H1 (cell line): Measurements from ENCODE around the gene PAIP1. TPM values are rescaled to one million over a fixed set of nuclear protein-coding genes. Genes with fewer than 3 reads are reported as not detected.
"Not testable (repeated sequence)": the region's sequence is repeated elsewhere in the genome, so short reads cannot be mapped to it uniquely, and the experiment has no call there.

Experiments
- CTCF ChIA-PET: fragments of 300-600 bp; sonication (Branson Sonifier 250); formaldehyde crosslinking; loops from one replicate; lab custom pipeline; 2021; ENCODE audit not compliant: partially characterized antibody; lab: Charles Lee
- POLR2A ChIA-PET: fragments of 300-600 bp; sonication (Branson Sonifier 250); formaldehyde crosslinking; loops from one replicate; lab custom pipeline; 2021; ENCODE audit warnings: inconsistent platforms; ENCODE audit not compliant: partially characterized antibody; lab: Charles Lee
- DNase-seq, 2 experiments: peaks; one replicate each; pipeline versions ENCODE4 v3.0.0 to v3.0.0-alpha.2; 2010 to 2022; ENCODE audit warnings: low spot score in 2 of 2, low read depth in 1 of 2, mixed read lengths in 1 of 2
- FAIRE-seq: peaks from 2 replicates; lab custom pipeline; 2011; peaks lifted over from hg19 to GRCh38; lab: Jason Lieb, UNC
- H2AFZ ChIP-seq: 2 replicates; pipeline ENCODE4 v1.8.1; 2012; ENCODE audit warnings: low read length, inconsistent platforms
- H2AK5ac ChIP-seq: 2 replicates; pipeline ENCODE4 v1.6.1; 2013; ENCODE audit warnings: low read depth, low read length
- H2BK120ac ChIP-seq: replicated peaks from 2 replicates; pipeline ENCODE3; 2013; ENCODE audit warnings: low read depth, low read length, inconsistent platforms
- H2BK12ac ChIP-seq: 2 replicates; pipeline ENCODE4 v1.6.1; 2013; ENCODE audit warnings: low read depth, low read length
- H2BK15ac ChIP-seq: 2 replicates; pipeline ENCODE4 v1.6.1; 2013; ENCODE audit warnings: low read length
- H2BK20ac ChIP-seq: 2 replicates; pipeline ENCODE4 v1.6.1; 2013; ENCODE audit warnings: low read length
- H2BK5ac ChIP-seq: 2 replicates; pipeline ENCODE4 v1.6.1; 2013; ENCODE audit warnings: low read depth, low read length
- H3K14ac ChIP-seq: 2 replicates; pipeline ENCODE4 v1.6.1; 2013; ENCODE audit warnings: inconsistent platforms; ENCODE audit not compliant: insufficient read length
- H3K18ac ChIP-seq: 2 replicates; pipeline ENCODE4 v1.6.1; 2013; ENCODE audit warnings: low read length; ENCODE audit errors: extremely low read depth
- H3K23ac ChIP-seq: 2 replicates; pipeline ENCODE4 v1.6.1; 2013; ENCODE audit warnings: inconsistent platforms; ENCODE audit not compliant: insufficient read length
- H3K23me2 ChIP-seq: 2 replicates; pipeline ENCODE4 v1.6.1; 2013; ENCODE audit warnings: low read depth, low read length
- H3K27ac ChIP-seq: 2 replicates; pipeline ENCODE4 v1.6.1; 2011; ENCODE audit warnings: low read depth, low read length, inconsistent platforms
- H3K27me3 ChIP-seq, 4 experiments: replicated peaks in 1 of 4; 1 replicate in 1 of 4; 2 replicates in 3 of 4; pipeline versions ENCODE4 v1.6.1 to v1.8.1; 2011 to 2013; ENCODE audit warnings: low read length in 3 of 4, mild to moderate bottlenecking in 3 of 4, inconsistent platforms in 2 of 4, mixed read lengths in 2 of 4, moderate library complexity in 1 of 4; ENCODE audit not compliant: control insufficient read depth in 3 of 4, insufficient read depth in 3 of 4; ENCODE audit errors: extremely low read depth in 1 of 4
- H3K36me3 ChIP-seq, 4 experiments: 2 replicates each; pipeline versions ENCODE4 v1.6.1 to v1.8.1; 2011 to 2013; ENCODE audit warnings: mild to moderate bottlenecking in 4 of 4, low read length in 3 of 4, moderate library complexity in 2 of 4, control low read depth in 1 of 4, inconsistent platforms in 1 of 4; ENCODE audit not compliant: insufficient read depth in 4 of 4, control insufficient read depth in 2 of 4
- H3K4ac ChIP-seq: replicated peaks from 2 replicates; pipeline ENCODE3; 2013; ENCODE audit warnings: low read length, low read depth, mixed read lengths, inconsistent platforms; ENCODE audit not compliant: insufficient read length
- H3K4me1 ChIP-seq, 4 experiments: replicated peaks in 1 of 4; 1 replicate in 1 of 4; 2 replicates in 3 of 4; pipeline versions ENCODE4 v1.6.1 to v1.8.1; 2011 to 2013; ENCODE audit warnings: low read length in 3 of 4, inconsistent platforms in 2 of 4, mixed read lengths in 1 of 4; ENCODE audit not compliant: insufficient read depth in 4 of 4, control insufficient read depth in 3 of 4
- H3K4me2 ChIP-seq, 2 experiments: 2 replicates each; pipeline versions ENCODE4 v1.6.1 to v1.8.1; 2011 to 2013; ENCODE audit warnings: low read depth in 2 of 2, low read length in 2 of 2, control low read depth in 1 of 2, inconsistent platforms in 1 of 2, mild to moderate bottlenecking in 1 of 2; ENCODE audit not compliant: insufficient read depth in 1 of 2
- H3K4me3 ChIP-seq, 4 experiments: fragments of 200-600, 300-600 bp in 1 of 4; sonication (generic), shearing (Covaris generic), sonication (Bioruptor Twin) in 1 of 4; 2 replicates each; pipeline versions ENCODE4 v1.5.1 to v1.8.1; 2011 to 2016; ENCODE audit warnings: low read length in 4 of 4, low read depth in 3 of 4, control low read depth in 2 of 4, inconsistent platforms in 2 of 4, mild to moderate bottlenecking in 2 of 4, mixed read lengths in 1 of 4, moderate library complexity in 1 of 4; ENCODE audit not compliant: insufficient read depth in 2 of 4; ENCODE audit errors: extremely low read depth in 1 of 4
- H3K56ac ChIP-seq: replicated peaks from 2 replicates; pipeline ENCODE3; 2013; ENCODE audit warnings: low read depth, mild to moderate bottlenecking, mixed read lengths, low read length, inconsistent platforms; ENCODE audit not compliant: insufficient read length
- H3K79me1 ChIP-seq: 2 replicates; pipeline ENCODE4 v1.6.1; 2013; ENCODE audit warnings: low read depth, low read length, control low read depth
- H3K79me2 ChIP-seq, 2 experiments: 2 replicates each; pipeline versions ENCODE4 v1.6.1 to v1.8.1; 2012 to 2013; ENCODE audit warnings: low read length in 2 of 2, mild to moderate bottlenecking in 2 of 2, inconsistent platforms in 1 of 2; ENCODE audit not compliant: insufficient read depth in 2 of 2, control insufficient read depth in 1 of 2
- H3K9ac ChIP-seq, 4 experiments: replicated peaks in 1 of 4; 1 replicate in 1 of 4; 2 replicates in 3 of 4; pipeline versions ENCODE4 v1.6.1 to v1.8.1; 2011 to 2013; ENCODE audit warnings: low read depth in 3 of 4, low read length in 3 of 4, control low read depth in 2 of 4, mild to moderate bottlenecking in 2 of 4, moderate library complexity in 2 of 4, inconsistent platforms in 1 of 4; ENCODE audit errors: extremely low read depth in 1 of 4
- H3K9me3 ChIP-seq, 2 experiments: 2 replicates each; pipeline versions ENCODE4 v1.6.1 to v1.8.1; 2012 to 2013; ENCODE audit warnings: mild to moderate bottlenecking in 2 of 2, moderate library complexity in 2 of 2, control low read depth in 1 of 2, inconsistent platforms in 1 of 2, low read depth in 1 of 2, low read length in 1 of 2, mixed read lengths in 1 of 2; ENCODE audit not compliant: insufficient read depth in 2 of 2
- H4K20me1 ChIP-seq, 2 experiments: replicated peaks in 1 of 2; 2 replicates each; pipeline versions ENCODE3 to v1.8.1; 2011 to 2013; ENCODE audit warnings: inconsistent platforms in 2 of 2, low read length in 2 of 2, mild to moderate bottlenecking in 1 of 2; ENCODE audit not compliant: insufficient read depth in 2 of 2, control insufficient read depth in 1 of 2
- H4K5ac ChIP-seq: 2 replicates; pipeline ENCODE4 v1.6.1; 2013; ENCODE audit warnings: low read length, low read depth, mixed read lengths, inconsistent platforms; ENCODE audit not compliant: insufficient read length
- H4K8ac ChIP-seq: 2 replicates; pipeline ENCODE4 v1.8.0; 2013; ENCODE audit warnings: mild to moderate bottlenecking, moderate library complexity, low read length, inconsistent platforms; ENCODE audit not compliant: insufficient read depth; ENCODE audit errors: extremely low read depth
- H4K91ac ChIP-seq: replicated peaks from 2 replicates; pipeline ENCODE3; 2013; ENCODE audit warnings: low read length, mixed read lengths, inconsistent platforms; ENCODE audit not compliant: insufficient read length
- POLR2AphosphoS5 ChIP-seq: IDR thresholded peaks from 2 replicates; pipeline ENCODE4 v1.6.1; 2011; ENCODE audit warnings: low read depth, low read length
- WGBS, 2 experiments: shearing (Covaris generic) in 1 of 2; methylation state at CpG; one replicate each; pipeline versions ENCODE4 v1.1.6 to v1.1.7; 2013 to 2015; ENCODE audit warnings: low lambda C conversion rate in 2 of 2, mixed read lengths in 2 of 2, inconsistent platforms in 1 of 2, low coverage in 1 of 2, missing lambda C conversion rate in 1 of 2; ENCODE audit not compliant: insufficient replicate concordance in 2 of 2, insufficient coverage in 1 of 2, insufficient read length in 1 of 2; ENCODE audit errors: extremely low coverage in 1 of 2, missing lambda C conversion rate in 1 of 2; 5-methylcytosine and 5-hydroxymethylcytosine counted together
- polyA plus RNA-seq, 7 experiments: library from polyadenylated mRNA; depleted of rRNA in 3 of 7; stranded (reverse) in 5 of 7; unstranded in 2 of 7; fragments of >200 nt in 5 of 7; fragments of 200-250 nt in 2 of 7; gene quantifications; 1 replicate in 5 of 7; 2 replicates in 1 of 7; 4 replicates in 1 of 7; pipeline versions ENCODE4 v1.2.1 to v1.2.3, GENCODE V29; 2011 to 2013; ENCODE audit warnings: missing spikeins in 2 of 7, mixed read lengths in 2 of 7
- total RNA-seq: library from RNA; stranded (reverse); fragmentation: NEBNext Ultra II Directional; extraction: Animal tissue kit (Norgen Biotek cat#: 25700); gene quantifications from 2 replicates; pipeline ENCODE4 v1.2.1, GENCODE V29; 2021

PAIP1 gene
- total and polyA plus RNA-seq, 2 of the 8 experiments (the other 6 are each of a cell fraction or from before 2014, with no cell fraction given), result 62.9 to 89.5 TPM

GRCh38 chr5:43549272-43549671 is 7.6 kb downstream of the PAIP1 start:
- H3K4me1 ChIP-seq, H3K18ac ChIP-seq, H2BK12ac ChIP-seq, H3K79me1 ChIP-seq, FAIRE-seq, H2BK120ac ChIP-seq, H3K27me3 ChIP-seq, H4K8ac ChIP-seq, H4K20me1 ChIP-seq, H3K4me2 ChIP-seq, H2AFZ ChIP-seq, H4K91ac ChIP-seq, H2BK15ac ChIP-seq, H3K4ac ChIP-seq, H2BK5ac ChIP-seq, H3K23ac ChIP-seq, H3K9ac ChIP-seq, H3K23me2 ChIP-seq, H3K4me3 ChIP-seq, H4K5ac ChIP-seq, DNase-seq, H3K56ac ChIP-seq, H3K27ac ChIP-seq, H3K14ac ChIP-seq, H3K9me3 ChIP-seq, H2AK5ac ChIP-seq, CTCF ChIA-PET, H2BK20ac ChIP-seq, POLR2A ChIA-PET: not testable (repeated sequence)
- peak; percentile 26; the same call in 1 of the 2 replicates for TF ChIP-seq POLR2AphosphoS5
- Histone ChIP-seq H3K79me2 (peaks cover 4 to 58% of the 10 kb centered on the region in 2 experiments; a peak in 3 of 4 replicates), H3K36me3 (peaks cover 19 to 78% (median 46%) of the 10 kb centered on the region in 4 experiments)
- 99% methylated on average over 8 of the region's 8 CpGs; no CpG with 5 or more reads in 1 of the 2 experiments for WGBS, 2 experiments
